Activated B cell treated with CpG ODN at 0.5 μM for 24 hours (primary cell): ENCODE measurements around the gene FGD5. TPM values are rescaled to one million over a fixed set of nuclear protein-coding genes. Genes with fewer than 3 reads are reported as not detected.

Experiments used
- ATAC-seq: fragments of 200-7000 bp; cut with Tn5 transposase; one replicate; pipeline ENCODE4 v1.10.0; 2021; ENCODE audit warnings: low read depth, mild to moderate bottlenecking, moderate library complexity
- CTCF ChIA-PET: fragments of 350-600 bp; sonication (Branson Sonifier 250); formaldehyde crosslinking; loops from one replicate; lab custom pipeline; 2021; ENCODE audit warnings: antibody characterized with exemption; lab: Charles Lee
- POLR2A ChIA-PET: fragments of 350-600 bp; sonication (Branson Sonifier 250); formaldehyde crosslinking; loops from one replicate; lab custom pipeline; 2021; ENCODE audit warnings: antibody characterized with exemption; lab: Charles Lee
- DNase-seq: peaks from one replicate; pipeline ENCODE4 v3.0.0; 2022
- H3K27ac Mint-ChIP-seq: one replicate; pipeline ENCODE4 v1.8.0; 2020; ENCODE audit warnings: mixed read lengths
- H3K27me3 Mint-ChIP-seq: one replicate; pipeline ENCODE4 v1.8.0; 2021; ENCODE audit warnings: mixed read lengths
- H3K36me3 Mint-ChIP-seq: one replicate; pipeline ENCODE4 v1.8.0; 2021; ENCODE audit warnings: low read depth, mixed read lengths
- H3K4me1 Mint-ChIP-seq: one replicate; pipeline ENCODE4 v1.8.0; 2021; ENCODE audit warnings: mixed read lengths
- H3K4me3 Mint-ChIP-seq: one replicate; pipeline ENCODE4 v1.8.0; 2020; ENCODE audit warnings: mild to moderate bottlenecking, mixed read lengths
- H3K9me3 Mint-ChIP-seq: one replicate; pipeline ENCODE4 v1.8.0; 2020; ENCODE audit warnings: mixed read lengths
- CTCF ChIP-seq: fragments of 200-600 bp; IDR thresholded peaks from one replicate; pipeline ENCODE4 v1.8.0; 2022; ENCODE audit warnings: antibody characterized with exemption, mild to moderate bottlenecking
- intact Hi-C: fragments of 100-400 bp; cut with micrococcal nuclease; formaldehyde crosslinking; loops from one replicate; pipeline ENCODE4 v1.15.1; 2024
- total RNA-seq: library from RNA; stranded (reverse); gene quantifications from 2 replicates; pipeline ENCODE4 v1.2.3, GENCODE V29; 2022

FGD5 gene
- total RNA-seq, 1 donor from 2014 or later, result not detected

GRCh38 chr3:14837186-14837877, 18.6 kb downstream of the FGD5 start:
- no peak for TF ChIP-seq CTCF
- H3K4me3 Mint-ChIP-seq, result no peak overlapping the region
- no peak for ATAC-seq
- POLR2A ChIA-PET, result no interaction called here
- H3K4me1 Mint-ChIP-seq, result no peaks in the 10 kb centered on the region
- CTCF ChIA-PET, result no interaction called here
- DNase-seq, result no peak
- no peak overlapping the region for H3K27ac Mint-ChIP-seq
- intact Hi-C loops, result no loop called here
- H3K9me3 Mint-ChIP-seq, result no peaks in the 10 kb centered on the region
- peaks cover 7% of the 10 kb centered on the region for H3K27me3 Mint-ChIP-seq
- no peaks in the 10 kb centered on the region for H3K36me3 Mint-ChIP-seq

- no peaks in the 10 kb centered on the region for H3K9me3 Mint-ChIP-seq
- no peak overlapping the region for H3K4me3 Mint-ChIP-seq
- H3K27ac Mint-ChIP-seq, result no peak overlapping the region
- DNase-seq, result no peak
- ChIA-PET POLR2A (no interaction called here), CTCF (no interaction called here)
- H3K27me3 Mint-ChIP-seq, result peaks cover 7% of the 10 kb centered on the region
- H3K4me1 Mint-ChIP-seq, result no peaks in the 10 kb centered on the region
- no peak for TF ChIP-seq CTCF
- intact Hi-C loops, result no loop called here
- no peaks in the 10 kb centered on the region for H3K36me3 Mint-ChIP-seq
- no peak for ATAC-seq
Measured at GRCh38 chr3:14837878-14838258, 19.1 kb downstream of the FGD5 start.

GRCh38 chr3:14839236-14839635, 20.5 kb downstream of the FGD5 start:
- TF ChIP-seq CTCF, result no peak
- H3K4me3 Mint-ChIP-seq, result no peak overlapping the region
- H3K36me3 Mint-ChIP-seq, result no peaks in the 10 kb centered on the region
- DNase-seq (no peak), ATAC-seq (no peak)
- no peak overlapping the region for H3K27ac Mint-ChIP-seq
- no peaks in the 10 kb centered on the region for H3K4me1 Mint-ChIP-seq
- H3K9me3 Mint-ChIP-seq, result no peaks in the 10 kb centered on the region
- intact Hi-C loops, result no loop called here
- CTCF ChIA-PET, result no interaction called here
- POLR2A ChIA-PET, result no interaction called here
- peaks cover 8% of the 10 kb centered on the region for H3K27me3 Mint-ChIP-seq

- no peak overlapping the region for H3K4me3 Mint-ChIP-seq
- ChIA-PET CTCF (no interaction called here), POLR2A (no interaction called here)
- no peaks in the 10 kb centered on the region for H3K4me1 Mint-ChIP-seq
- no peak for DNase-seq
- H3K27me3 Mint-ChIP-seq, result peaks cover 4% of the 10 kb centered on the region
- intact Hi-C loops, result no loop called here
- ATAC-seq, result no peak
- no peak overlapping the region for H3K27ac Mint-ChIP-seq
- no peaks in the 10 kb centered on the region for H3K36me3 Mint-ChIP-seq
- no peak for TF ChIP-seq CTCF
- no peaks in the 10 kb centered on the region for H3K9me3 Mint-ChIP-seq
Measured at GRCh38 chr3:14841836-14842235, 23.1 kb downstream of the FGD5 start.

GRCh38 chr3:14842277-14842676, 23.5 kb downstream of the FGD5 start:
- no peaks in the 10 kb centered on the region for H3K9me3 Mint-ChIP-seq
- intact Hi-C loops, result no loop called here
- no peak for ATAC-seq
- H3K27ac Mint-ChIP-seq, result no peak overlapping the region
- H3K36me3 Mint-ChIP-seq, result no peaks in the 10 kb centered on the region
- H3K4me3 Mint-ChIP-seq, result no peak overlapping the region
- H3K4me1 Mint-ChIP-seq, result no peaks in the 10 kb centered on the region
- no peak for TF ChIP-seq CTCF
- DNase-seq, result no peak
- POLR2A ChIA-PET, result no interaction called here
- CTCF ChIA-PET, result no interaction called here
- peaks cover 4% of the 10 kb centered on the region for H3K27me3 Mint-ChIP-seq
